A549 (cell line): Measurements from ENCODE around the gene BPIFB1.

ENCODE experiments used
- CHD2 ChIP-seq: fragments of 150-350 bp; IDR thresholded peaks from 2 replicates; pipeline ENCODE4 v1.6.1; 2014; ENCODE audit warnings: low read length; ENCODE audit not compliant: partially characterized antibody
- CTCF ChIP-seq: fragments of >200 bp; sonication (Bioruptor Twin); formaldehyde crosslinking; IDR thresholded peaks from 3 replicates; pipeline ENCODE4 v1.5.1; 2016
- ELK1 ChIP-seq: fragments of 150-350 bp; IDR thresholded peaks from 2 replicates; pipeline ENCODE4 v1.6.1; 2014; ENCODE audit warnings: low read depth, mild to moderate bottlenecking, low read length
- EP300 ChIP-seq, 2 experiments: fragments of >200 bp; sonication (Bioruptor Twin); formaldehyde crosslinking; IDR thresholded peaks; 2 replicates in 1 of 2; 3 replicates in 1 of 2; pipeline ENCODE4 v1.6.1; 2016 to 2017
- GATA3 ChIP-seq: IDR thresholded peaks from 2 replicates; pipeline ENCODE4 v1.6.1; 2012; ENCODE audit warnings: borderline replicate concordance
- HOXA7 ChIP-seq: fragments of 250-450 bp; sonication (Bioruptor Pico); IDR thresholded peaks from 2 replicates; pipeline ENCODE4 v1.5.0; 2020; ENCODE audit warnings: mild to moderate bottlenecking, moderate library complexity
- KDM1A ChIP-seq: fragments of 200-600 bp; sonication (generic); IDR thresholded peaks from 2 replicates; pipeline ENCODE4 v1.6.1; 2016; ENCODE audit warnings: low read depth, mild to moderate bottlenecking
- MAX ChIP-seq: IDR thresholded peaks from 2 replicates; pipeline ENCODE4 v1.6.1; 2012
- NFE2L2 ChIP-seq: fragments of 150-350 bp; conservative IDR thresholded peaks from 2 replicates; pipeline ENCODE4 v1.6.1; 2014; ENCODE audit warnings: low read length
- POLR2A ChIP-seq: IDR thresholded peaks from 2 replicates; pipeline ENCODE4 v1.6.1; 2012; ENCODE audit warnings: mild to moderate bottlenecking, low read length
- POLR2AphosphoS2 ChIP-seq: conservative IDR thresholded peaks from 2 replicates; pipeline ENCODE4 v1.6.1; 2012; ENCODE audit warnings: low read length, improper control_type of control experiment, inconsistent platforms

GRCh38 chr20:33287884-33288283 lies 4.9 kb downstream of the BPIFB1 start:
- TF ChIP-seq CTCF (no peak), CHD2 (no peak), NFE2L2 (no peak), MAX (no peak), POLR2A (no peak), ELK1 (no peak), HOXA7 (CRISPR knock-in tag) (no peak), POLR2AphosphoS2 (no peak), GATA3 (no peak), KDM1A (no peak), EP300 (IDR thresholded peaks at IDR 0.05) (no peak)
